GM21529 (cell line): ENCODE data around the gene ZNF554.
"Not testable (repeated sequence)": the region's sequence is repeated elsewhere in the genome, so short reads cannot be mapped to it uniquely, and the experiment has no call there.

Source experiments
- ATAC-seq: cut with Tn5 transposase; IDR thresholded peaks from one replicate; pipeline ENCODE4 v1.9.1; 2021; ENCODE audit not compliant: unreplicated experiment

Gene ZNF554

DNA sequence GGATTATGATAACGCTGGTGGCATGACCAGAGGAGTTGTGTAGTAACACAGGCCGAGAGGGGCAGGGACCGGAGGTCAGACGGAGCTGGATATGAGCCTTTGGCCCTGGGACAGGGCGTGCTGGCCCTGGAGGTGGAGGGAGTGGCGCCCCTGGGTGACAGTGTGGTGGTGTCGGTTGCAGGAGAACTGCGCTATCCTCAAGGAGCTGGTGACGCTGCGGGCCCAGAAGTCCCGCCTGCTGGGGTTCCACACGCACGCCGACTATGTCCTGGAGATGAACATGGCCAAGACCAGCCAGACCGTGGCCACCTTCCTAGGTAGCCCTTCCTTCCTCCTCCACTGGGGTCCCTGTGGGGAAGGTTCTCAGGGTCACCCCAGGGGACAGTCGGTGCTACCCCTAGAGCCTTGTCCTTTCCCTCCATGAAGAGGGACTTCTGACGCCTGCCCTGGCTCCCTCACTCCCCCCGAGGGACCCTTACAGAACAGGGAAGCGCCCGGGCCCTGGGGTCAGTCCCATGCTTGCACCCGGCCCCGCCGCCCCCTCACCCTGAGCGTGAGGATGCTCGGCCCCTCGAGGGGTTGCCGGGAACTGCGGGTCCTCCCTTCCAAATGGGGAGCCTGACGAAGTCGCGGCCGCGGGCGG lies 12.8 kb upstream of the ZNF554 start:
- no peak for ATAC-seq

DNA sequence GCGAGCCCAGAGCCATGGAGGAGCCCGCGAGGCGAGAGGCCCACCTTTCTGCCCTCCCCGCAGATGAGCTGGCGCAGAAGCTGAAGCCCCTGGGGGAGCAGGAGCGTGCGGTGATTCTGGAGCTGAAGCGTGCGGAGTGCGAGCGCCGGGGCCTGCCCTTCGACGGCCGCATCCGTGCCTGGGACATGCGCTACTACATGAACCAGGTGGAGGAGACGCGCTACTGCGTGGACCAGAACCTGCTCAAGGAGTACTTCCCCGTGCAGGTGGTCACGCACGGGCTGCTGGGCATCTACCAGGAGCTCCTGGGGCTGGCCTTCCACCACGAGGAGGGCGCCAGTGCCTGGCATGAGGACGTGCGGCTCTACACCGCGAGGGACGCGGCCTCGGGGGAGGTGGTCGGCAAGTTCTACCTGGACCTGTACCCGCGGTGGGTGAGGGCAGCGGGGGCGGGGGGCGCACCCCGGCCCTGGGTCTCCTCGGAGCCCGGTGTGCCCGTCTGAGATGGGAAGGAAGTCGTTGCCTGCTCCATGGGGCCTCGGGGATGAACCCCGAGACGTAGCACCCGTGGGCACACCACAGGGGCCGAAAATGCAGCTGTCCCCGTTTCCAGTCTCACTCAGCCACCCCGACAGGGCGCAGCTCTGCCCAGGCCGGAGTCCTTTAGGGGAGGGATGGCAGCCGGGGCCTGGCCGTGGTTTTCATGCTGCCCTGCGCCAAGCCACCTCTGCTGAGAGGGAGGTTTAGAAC lies 12.1 kb upstream of the ZNF554 start:
- ATAC-seq: no peak

DNA sequence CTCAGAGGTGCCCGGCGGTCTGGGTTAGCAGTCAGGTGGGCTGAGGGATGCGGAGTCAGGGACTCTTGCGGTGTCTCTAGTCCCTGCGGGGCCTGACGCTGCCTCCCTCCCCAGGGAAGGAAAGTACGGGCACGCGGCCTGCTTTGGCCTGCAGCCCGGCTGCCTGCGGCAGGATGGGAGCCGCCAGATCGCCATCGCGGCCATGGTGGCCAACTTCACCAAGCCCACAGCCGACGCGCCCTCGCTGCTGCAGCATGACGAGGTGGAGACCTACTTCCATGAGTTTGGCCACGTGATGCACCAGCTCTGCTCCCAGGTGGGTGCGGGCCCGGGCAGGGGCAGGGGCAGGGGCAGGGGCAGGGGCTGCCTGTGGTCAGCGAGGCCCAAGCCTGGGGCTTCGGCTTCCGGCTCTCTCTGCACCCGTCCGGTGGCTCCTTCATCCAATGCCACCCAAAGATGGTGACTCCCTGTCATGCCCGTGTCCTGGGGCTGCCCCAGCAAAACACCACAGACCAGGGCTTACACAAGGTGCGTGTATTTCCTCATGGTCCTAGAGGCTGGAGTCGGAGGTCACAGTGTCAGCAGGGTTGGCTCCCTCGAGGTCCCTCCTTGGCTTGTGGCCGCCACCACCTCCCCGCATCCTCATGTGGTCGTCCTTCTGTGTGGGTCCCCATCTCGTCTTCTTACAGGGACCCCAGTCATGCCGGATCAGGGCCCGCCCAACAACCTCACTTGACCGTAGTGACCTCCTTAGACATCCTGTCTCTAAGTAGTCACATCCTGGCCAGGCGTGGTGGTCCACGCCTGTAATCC lies 11.3 kb upstream of the ZNF554 start:
- ATAC-seq: no peak

DNA sequence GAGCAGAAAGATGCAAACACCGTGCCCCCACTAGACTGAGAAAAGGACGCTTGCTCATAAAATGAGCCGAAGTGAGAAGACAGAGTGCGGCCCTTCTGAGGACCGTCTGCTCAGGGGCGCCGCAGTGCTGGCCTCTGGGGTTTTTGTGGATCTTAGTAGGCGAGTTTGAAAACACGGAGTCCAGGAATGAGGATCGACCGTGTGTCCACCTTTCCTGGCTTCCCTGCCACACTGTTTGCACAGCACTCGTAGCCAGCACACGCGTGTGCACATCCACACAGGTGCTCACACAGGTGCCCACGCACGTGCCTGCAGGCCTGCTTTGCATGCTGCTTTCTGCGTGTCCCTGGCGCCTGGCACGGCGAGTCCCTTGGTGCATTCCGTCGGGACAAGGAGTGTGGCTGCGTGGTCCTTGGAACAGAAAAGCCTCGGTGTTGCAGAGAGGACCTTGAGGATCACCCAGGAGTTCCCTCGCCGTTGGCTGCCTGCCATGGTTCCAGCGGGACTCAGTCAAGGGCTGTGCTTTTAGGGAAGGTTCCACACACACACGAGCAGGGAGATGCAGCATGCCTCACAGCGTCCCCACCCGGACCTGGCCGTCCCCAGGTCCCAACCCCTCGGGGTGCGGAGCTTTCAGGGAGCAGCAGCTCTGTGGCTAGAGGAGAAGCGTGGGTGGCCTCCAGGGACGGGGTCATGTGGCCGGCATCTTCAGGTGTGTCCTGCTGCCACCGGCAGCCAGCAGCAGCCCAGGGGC lies 10.1 kb upstream of the ZNF554 start:
- ATAC-seq: no peak

DNA sequence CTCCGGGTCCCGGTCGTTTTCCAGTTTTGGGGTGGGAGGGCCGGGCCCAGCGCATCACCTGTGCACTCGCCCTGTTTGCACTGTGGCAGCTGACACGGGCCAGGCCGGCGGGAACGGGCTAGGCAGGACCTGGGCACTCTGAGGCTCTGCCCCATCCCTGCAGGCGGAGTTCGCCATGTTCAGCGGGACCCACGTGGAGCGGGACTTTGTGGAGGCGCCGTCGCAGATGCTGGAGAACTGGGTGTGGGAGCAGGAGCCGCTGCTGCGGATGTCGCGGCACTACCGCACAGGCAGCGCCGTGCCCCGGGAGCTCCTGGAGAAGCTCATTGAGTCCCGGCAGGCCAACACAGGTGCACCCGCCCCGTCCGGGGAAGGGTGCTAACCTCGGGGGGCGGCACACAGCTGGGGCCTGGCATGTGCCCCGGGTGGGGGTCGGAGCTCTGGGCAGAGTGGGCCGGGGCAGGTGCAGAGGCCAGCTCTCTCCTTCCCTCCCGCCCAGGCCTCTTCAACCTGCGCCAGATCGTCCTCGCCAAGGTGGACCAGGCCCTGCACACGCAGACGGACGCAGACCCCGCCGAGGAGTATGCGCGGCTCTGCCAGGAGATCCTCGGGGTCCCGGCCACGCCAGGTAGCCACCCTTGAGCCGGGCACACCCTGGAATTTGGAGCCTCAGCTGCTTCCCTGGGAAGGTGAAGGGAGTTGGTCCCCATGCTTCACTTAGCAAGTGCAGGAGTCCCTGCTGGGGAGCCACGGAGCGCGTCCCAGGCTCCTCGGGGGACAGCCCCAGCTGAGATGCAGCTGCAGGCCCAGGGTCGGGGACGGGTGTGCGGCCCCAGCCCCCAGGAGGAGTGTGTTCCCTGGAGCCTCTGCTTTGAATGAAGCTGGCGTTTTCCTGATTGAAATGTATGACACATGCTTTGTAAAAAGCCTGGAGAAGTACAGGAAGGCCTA lies 9.3 kb upstream of the ZNF554 start:
- ATAC-seq: no peak

DNA sequence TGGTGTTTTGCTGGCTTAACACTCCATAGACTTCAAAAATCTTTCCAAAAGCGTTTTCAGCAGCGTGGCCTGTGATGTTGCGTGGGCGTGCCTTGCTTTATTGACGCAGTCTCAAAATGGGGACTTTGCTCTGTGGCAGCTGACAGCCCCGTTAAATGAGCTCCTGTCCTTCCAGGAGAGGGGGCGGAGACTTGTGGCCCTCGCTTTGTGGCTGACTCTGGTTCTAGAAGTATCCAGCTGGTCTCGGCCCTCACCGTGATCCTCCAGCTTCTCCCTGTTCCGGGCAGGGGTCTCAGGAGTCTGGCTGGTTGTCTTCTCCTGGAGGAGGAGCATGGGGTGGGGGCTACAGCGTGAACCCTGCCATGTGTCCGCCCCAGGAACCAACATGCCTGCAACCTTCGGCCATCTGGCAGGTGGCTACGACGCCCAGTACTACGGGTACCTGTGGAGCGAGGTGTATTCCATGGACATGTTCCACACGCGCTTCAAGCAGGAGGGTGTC lies 8.4 kb upstream of the ZNF554 start:
- no peak for ATAC-seq

DNA sequence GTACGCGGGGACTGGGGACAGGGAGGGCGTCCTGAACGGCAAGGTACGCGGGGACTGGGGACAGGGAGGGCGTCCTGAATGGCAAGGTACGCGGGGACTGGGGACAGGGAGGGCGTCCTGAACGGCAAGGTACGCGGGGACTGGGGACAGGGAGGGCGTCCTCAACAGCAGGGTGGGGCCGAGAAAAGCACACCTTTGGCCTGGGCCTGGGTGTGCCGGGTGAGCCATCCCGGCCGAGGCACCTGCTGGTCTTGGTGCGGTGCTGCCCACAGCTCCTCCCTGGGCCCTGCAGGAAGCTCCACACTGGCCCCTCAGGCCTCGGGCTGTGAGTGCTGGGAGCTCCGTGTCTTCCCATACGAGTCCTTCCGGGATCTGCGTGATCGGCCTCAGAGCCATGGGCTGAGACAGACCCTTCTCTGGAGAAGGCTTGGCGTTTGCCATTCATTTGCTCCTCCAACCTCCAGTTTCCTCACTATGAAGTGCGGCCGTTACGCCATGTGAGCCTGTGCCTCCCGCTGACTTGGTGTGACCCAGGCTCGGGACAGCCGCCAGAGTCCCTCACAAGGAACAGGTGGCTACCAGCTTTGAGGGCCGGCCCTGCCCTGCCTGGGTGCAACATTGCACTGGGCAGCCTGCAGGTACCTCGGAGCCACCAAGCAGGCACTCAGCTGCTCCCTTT lies 7.8 kb upstream of the ZNF554 start:
- no peak for ATAC-seq

DNA sequence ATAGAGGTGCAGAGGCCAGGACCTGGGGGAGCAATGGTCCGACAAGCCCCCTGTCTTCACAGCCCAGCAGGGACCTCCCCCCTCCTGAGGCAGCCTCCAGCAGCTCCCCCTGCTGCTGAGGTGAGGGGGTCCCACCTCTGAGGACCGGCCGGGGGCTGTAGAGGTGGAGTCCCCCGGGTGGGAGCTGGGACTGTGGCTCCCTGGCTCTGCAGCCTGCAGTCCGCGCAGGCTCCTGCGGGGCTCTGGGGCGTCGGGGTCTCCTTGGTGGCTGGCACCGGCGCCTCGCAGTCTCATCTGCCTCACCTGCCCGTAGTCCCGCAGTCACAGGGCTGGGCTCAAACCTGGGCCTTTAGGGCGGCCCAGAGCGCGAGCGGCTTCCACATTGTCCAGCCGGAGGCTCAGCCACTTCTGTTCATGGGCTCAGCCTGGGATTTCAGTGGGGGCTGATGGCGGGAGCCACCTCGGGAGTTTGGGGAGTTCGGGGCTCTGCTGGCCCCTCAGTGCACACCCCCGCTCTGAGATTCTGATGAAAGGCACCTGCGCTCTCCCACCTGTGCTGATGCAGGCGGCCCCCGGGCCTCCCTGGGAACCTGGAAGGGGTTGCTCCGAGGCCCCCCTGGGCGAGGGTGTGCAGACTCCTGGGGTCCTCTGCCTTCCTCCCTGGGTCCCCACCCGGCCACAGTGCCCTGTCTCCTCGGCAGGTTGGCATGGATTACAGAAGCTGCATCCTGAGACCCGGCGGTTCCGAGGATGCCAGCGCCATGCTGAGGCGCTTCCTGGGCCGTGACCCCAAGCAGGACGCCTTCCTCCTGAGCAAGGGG lies 7.0 kb upstream of the ZNF554 start:
- no peak for ATAC-seq

DNA sequence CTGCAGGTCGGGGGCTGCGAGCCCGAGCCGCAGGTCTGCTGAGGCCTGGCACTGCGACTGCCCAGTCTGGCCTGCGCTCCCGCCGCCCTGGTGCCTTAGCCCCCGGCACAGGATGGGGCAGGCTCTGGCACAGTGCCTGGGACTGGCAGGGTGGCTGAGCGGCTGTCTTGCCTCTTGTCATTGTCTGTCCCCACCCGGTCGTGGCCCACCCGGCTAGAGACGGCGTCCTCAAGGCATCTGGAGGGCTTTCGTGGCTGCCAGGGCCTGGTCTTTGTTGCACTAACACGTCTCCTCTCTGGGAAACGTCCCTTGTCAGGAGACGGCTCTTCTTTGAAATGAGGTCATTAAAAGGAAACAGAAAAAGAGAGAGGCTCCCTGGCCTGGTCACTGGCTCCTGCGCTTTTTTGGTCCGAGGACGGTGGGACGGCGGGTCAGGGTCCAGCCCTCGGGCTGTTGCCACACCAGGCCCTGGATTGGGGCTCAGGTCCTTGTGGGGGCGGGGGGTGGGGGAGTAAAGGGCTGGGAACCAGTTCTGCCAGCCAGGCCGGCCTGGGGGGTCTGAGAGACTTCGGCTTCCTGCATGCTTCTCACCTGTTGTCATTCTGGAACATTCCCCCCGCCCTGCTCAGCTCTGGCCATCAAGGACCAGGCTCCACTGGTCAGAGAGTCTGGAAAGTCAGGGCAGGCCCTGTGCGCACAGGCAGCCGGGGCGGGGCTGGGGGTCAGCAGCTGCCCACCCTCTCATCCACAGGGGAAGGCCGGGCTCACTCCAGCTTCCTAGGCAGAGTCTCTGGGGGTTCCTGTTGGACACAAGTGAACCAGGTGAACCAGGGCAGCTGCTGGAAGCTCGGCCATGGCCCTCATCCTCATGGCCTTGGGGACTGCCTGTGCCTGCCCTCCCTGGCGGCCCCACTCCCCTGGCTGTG lies 6.2 kb upstream of the ZNF554 start:
- no peak for ATAC-seq

DNA sequence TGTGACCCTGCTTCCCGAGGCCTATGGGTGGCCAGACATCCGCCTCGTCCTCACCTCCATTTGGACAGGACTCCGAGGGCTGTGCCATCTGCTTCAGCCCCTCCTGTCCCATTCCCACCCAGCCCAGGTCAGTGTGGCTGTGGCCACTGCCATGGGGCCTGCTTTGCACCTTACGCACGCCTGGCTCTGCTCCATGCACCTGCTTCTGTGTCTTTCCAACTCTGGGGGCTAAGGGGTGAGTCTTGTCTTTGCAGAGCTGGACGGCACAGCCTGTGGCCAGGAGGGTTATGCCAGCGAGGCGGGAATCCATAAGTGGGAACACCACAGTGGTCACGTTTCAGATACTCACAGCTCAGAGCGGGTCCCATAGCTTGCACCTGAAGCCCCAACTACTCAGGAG lies 5.2 kb upstream of the ZNF554 start:
- no peak for ATAC-seq

DNA sequence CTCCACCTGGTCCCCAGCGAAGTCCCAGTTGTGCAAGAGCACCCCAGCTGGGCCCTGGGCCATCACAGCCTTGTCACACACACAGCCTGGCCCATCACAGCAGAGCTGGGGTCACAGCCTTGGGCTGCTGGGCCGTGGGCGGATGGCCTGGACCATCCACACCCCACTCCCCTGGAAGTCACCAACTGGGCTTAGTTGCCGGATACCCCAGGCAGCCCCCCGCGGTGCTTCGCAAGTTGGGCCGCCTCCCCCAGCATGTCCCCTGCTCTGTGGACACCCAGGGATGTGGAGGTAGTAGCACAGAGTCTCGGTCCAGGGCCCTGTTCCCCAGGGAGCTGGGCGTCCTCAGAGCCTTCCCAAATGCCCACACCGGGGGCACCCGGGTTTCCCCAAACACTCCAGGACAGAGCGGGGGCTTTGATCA lies 4.5 kb upstream of the ZNF554 start:
- no peak for ATAC-seq

DNA sequence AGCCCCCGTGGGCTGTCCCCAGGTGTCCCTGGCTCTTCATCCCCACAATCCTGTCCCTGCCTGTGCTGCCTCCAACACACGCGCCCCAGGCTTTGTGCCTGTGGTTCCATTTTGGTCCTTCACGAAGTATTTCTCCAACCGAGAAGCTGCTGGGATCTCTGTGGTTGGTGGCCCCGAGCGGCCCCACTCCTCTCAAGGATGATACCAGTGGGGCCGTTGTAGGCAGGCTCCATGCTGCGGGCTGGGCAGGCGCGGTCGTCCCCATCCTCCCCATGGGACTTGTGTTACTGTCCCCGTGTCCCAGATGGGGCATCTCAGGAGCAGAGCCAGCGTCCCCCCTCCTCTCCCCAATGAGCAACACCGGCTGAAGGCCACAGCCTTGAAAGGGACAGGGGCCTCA lies 3.7 kb upstream of the ZNF554 start:
- ATAC-seq: no peak

DNA sequence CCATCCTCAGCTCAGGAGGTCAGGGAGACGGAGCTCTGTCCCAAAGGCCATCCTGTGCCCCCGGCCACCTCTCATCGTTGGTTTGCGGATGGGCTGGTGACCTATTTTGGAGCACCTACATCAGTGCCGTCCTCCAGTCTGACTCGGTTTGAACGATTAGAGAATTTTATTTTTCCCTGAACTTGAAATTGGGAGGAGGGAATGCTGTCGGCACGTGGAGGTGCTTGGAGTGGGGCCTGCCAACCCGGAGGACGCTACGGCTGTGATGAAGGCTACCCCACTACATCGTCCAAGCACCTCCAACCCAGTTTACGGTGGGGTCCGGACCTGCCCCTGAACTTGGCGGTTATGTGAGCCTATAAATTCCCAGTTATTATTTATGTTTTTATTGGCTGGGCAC lies 3.0 kb upstream of the ZNF554 start:
- no peak for ATAC-seq

DNA sequence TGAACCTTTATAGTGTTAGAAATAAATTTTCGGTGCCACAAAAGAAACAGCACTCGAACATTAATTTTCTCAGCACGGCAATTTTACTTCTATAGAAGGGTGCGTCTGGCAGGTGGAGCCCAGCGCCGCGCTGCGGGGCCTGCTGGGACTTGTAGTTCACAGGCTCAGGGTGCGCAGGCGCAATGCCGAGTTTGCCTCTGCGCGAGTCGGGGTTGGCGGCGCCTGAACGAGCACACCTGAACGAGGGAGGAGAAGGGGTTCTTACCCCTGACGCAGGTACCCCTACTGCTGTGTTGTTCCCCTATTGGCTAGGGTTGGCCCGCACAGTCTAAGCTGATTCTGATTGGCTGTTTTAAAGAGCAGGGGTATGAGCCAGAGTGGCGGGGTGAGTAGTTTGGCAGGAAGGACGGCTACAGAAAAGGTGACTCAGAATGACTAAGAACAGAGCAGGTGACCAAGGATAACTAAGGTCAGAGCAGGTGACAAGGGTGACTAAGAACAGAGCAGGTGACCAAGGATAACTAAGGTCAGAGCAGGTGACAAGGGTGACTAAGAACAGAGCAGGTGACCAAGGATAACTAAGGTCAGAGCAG lies 2.3 kb upstream of the ZNF554 start:
- not testable (repeated sequence) for ATAC-seq

DNA sequence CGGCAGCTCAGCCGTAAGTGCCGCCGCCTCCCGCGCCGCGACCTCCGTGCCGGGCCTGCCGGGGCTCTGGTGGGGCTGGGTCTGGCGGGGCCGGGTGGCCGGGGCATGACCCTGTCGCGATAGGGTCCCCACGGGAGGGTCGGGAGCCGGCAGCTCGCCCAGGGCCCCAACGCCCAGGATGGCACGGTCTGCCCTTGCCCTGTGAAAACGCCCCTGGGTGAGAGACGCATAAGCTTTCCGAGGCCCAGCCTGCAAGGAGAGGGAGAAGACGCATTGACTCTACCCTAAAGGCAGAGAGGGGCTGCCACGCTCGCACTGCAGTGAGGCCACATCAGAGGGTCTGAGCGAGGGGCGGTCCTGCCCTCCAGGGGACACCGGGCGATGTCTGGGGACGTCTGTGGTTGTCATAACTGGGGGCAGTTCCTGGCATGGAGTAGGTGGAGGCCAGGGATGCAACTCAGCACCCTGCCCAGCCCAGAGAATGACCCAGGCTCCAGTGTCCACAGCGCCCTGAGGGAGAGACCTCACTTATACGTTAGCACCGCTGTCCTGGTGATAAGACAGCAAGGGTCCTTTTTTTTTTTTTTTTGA lies 539 bp downstream of the ZNF554 start:
- peak; percentile 17 for ATAC-seq

DNA sequence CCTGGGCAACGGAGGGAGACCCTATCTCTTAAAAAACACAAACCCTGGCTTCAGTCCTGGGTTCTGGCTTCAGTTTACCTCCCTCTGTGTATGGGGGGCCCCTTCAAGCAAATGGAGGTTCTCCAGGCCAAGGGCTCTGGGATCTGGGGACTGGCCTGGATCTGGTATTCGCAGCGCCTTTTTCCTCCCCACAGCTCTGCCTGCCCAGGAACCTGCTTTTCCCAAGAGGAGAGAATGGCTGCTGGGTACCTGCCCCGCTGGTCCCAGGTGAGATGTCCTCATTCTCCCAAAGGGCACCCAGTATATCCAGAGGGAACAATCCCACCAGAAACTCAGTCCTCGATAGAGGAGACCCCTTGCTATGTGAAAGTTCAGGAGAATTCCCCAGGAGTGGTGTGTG lies 3.2 kb downstream of the ZNF554 start:
- ATAC-seq: no peak

DNA sequence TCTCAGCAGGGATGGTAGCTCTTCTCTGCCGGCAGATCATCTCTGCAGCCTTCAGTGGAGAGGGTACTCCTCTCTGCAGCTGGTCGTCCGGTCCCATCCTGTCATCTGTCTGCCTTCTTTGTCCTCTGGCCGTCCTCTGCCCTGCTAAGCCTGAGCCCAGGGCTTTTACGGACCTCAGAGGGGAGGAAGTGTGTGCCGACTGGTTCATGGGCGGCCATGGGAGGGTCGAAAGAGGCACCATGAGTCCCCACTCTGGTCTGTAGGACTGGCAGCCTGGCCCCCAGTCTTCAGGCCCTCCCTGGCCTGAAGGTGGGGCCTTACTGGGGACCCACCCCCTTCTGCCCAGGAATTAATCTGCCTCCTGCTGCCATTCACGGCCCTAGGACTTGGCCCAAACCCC lies 4.0 kb downstream of the ZNF554 start:
- no peak for ATAC-seq
